WI38 (cell line): ENCODE data around the gene KCTD1.
A peak's percentile ranks its signal among the peaks of the same experiment; 100 is the strongest.

Experiments
- H3K4me3 ChIP-seq: 2 replicates; pipeline ENCODE4 v1.5.1; 2011; ENCODE audit warnings: low read depth, mild to moderate bottlenecking, control low read depth, low read length
- CTCF ChIP-seq: IDR thresholded peaks from 2 replicates; pipeline ENCODE4 v1.5.1; 2012; ENCODE audit warnings: low read depth, mild to moderate bottlenecking, control low read depth, low read length

KCTD1 gene

GRCh38 chr18:26414901-26415440 lies 133.4 kb downstream of the KCTD1 start:
- no peak overlapping the region for H3K4me3 ChIP-seq
- no peak for TF ChIP-seq CTCF

GRCh38 chr18:26409091-26409490 lies 139.3 kb downstream of the KCTD1 start:
- no peak overlapping the region for H3K4me3 ChIP-seq
- no peak for TF ChIP-seq CTCF

- no peak for TF ChIP-seq CTCF
- no peak overlapping the region for H3K4me3 ChIP-seq
Observed at GRCh38 chr18:26407736-26408601, 140.4 kb downstream of the KCTD1 start.

GRCh38 chr18:26406854-26407517 lies 141.4 kb downstream of the KCTD1 start:
- no peak for TF ChIP-seq CTCF

GRCh38 chr18:26406324-26406723 lies 142.0 kb downstream of the KCTD1 start:
- no peak for TF ChIP-seq CTCF
- no peak overlapping the region for H3K4me3 ChIP-seq

More at GRCh38 chr18:26406854-26407517, 141.4 kb downstream of the KCTD1 start:
- no peak overlapping the region for H3K4me3 ChIP-seq

- peak; percentile 61 for TF ChIP-seq CTCF
- H3K4me3 ChIP-seq = no peak overlapping the region
Observed at GRCh38 chr18:26405190-26405801, 143.1 kb downstream of the KCTD1 start.
